NCI-H460 (cell line): ENCODE results near the gene FABP3. TPM values are rescaled to one million over a fixed set of nuclear protein-coding genes. Genes with fewer than 3 reads are reported as not detected.
"Not testable (repeated sequence)": the region's sequence is repeated elsewhere in the genome, so short reads cannot be mapped to it uniquely, and the experiment has no call there.

Experiments
- DNase-seq: peaks from one replicate; pipeline ENCODE4 v3.0.0-alpha.2; 2016; ENCODE audit warnings: low read depth; ENCODE audit errors: extremely low read depth
- total RNA-seq: library from RNA; depleted of rRNA; stranded (reverse); fragments of >200 nt; shearing (Covaris generic); gene quantifications from 2 replicates; pipeline ENCODE4 v1.2.3, GENCODE V29; 2014

FABP3 gene
- total RNA-seq, 1 experiment from 2014 or later, result not detected

- DNase-seq, result no peak
Observed at GRCh38 chr1:31400393-31400792, 27.5 kb upstream of the FABP3 start.

GRCh38 chr1:31399976-31400375, 27.1 kb upstream of the FABP3 start:
- DNase-seq, result no peak

GRCh38 chr1:31398246-31398645, 25.4 kb upstream of the FABP3 start:
- DNase-seq, result no peak

GRCh38 chr1:31397360-31398095, 24.7 kb upstream of the FABP3 start:
- DNase-seq, result no peak

- DNase-seq, result no peak
Observed at GRCh38 chr1:31396633-31397351, 23.9 kb upstream of the FABP3 start.

- DNase-seq, result peak; percentile 71
Observed at GRCh38 chr1:31394584-31395193, 21.8 kb upstream of the FABP3 start.

GRCh38 chr1:31393463-31393862, 20.6 kb upstream of the FABP3 start:
- no peak for DNase-seq

GRCh38 chr1:31390071-31390470, 17.2 kb upstream of the FABP3 start:
- no peak for DNase-seq

- DNase-seq, result no peak
Observed at GRCh38 chr1:31389616-31390015, 16.7 kb upstream of the FABP3 start.

- DNase-seq, result no peak
Observed at GRCh38 chr1:31387612-31388011, 14.7 kb upstream of the FABP3 start.

- not testable (repeated sequence) for DNase-seq
Observed at GRCh38 chr1:31386576-31387243, 13.8 kb upstream of the FABP3 start.

GRCh38 chr1:31383967-31384366, 11.1 kb upstream of the FABP3 start:
- no peak for DNase-seq

- no peak for DNase-seq
Observed at GRCh38 chr1:31382379-31382989, 9.6 kb upstream of the FABP3 start.

- DNase-seq, result no peak
Observed at GRCh38 chr1:31381394-31382294, 8.8 kb upstream of the FABP3 start.

- DNase-seq, result no peak
Observed at GRCh38 chr1:31380181-31380580, 7.3 kb upstream of the FABP3 start.

- no peak for DNase-seq
Observed at GRCh38 chr1:31378001-31378400, 5.1 kb upstream of the FABP3 start.

GRCh38 chr1:31377364-31377863, 4.5 kb upstream of the FABP3 start:
- no peak for DNase-seq

GRCh38 chr1:31376375-31377134, 3.7 kb upstream of the FABP3 start:
- DNase-seq, result no peak
